HS-5 (cell line): Measurements from ENCODE around the gene OLFML1.

ENCODE experiments used
- DNase-seq: peaks from one replicate; pipeline ENCODE4 v3.0.0-alpha.2; 2012; ENCODE audit warnings: low read depth

OLFML1 gene

DNA sequence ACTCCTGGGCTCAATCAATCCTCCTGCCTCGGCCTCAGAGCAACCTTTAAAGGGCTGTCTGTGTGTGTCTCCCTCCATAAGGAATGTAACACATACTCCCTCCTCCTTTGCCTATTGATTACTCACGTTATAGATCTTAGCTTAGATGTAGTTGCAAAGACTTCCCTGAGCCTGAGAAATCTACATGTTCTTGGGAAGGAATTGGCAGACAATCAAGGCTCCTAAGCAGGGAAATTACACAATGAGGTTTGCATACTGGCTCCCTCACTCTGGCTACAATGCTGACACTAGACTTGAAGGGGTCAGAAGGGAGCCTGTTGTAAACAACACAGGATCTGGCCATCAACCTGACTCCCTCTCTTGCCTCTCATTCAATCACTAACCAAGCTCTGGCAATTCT lies 5.2 kb upstream of the OLFML1 start:
- DNase-seq: no peak

DNA sequence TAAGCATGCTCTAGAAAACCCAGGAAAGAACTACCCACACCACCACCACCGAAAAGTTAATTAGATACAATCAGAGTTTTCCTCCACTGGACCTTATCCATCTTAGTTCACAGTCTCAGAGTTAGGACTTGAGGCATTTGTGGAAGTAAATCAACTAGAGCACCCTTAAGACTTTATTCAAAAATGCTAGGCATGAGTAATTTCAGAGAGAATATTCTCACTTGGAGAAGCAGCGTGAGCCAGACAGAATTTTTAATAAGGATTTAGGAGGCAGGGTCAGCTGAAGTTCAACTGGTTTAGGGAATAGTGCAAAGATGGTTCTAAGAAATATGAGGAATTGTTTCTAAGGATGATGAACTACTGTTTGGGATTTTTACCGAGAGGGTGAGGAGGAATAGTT lies 1.2 kb upstream of the OLFML1 start:
- no peak for DNase-seq

DNA sequence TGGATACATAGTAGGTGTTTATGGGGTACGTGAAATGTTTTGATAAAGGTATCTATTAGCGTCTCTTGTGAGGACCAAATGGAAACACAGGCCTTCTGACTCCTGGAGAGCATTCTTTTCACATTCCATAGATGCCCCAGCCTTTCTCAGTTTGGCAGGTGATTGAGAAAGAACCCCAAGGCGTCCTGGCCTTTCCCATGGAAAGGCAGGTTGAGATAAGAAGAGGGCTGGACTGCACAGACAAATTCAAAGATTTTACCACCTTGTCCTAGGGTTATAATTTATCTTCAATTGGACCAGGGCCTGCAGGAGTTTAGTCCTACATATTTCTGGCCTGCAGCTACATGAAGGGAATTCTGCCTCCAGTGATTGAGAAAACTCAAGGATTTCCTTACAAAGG lies 661 bp upstream of the OLFML1 start:
- DNase-seq: no peak

DNA sequence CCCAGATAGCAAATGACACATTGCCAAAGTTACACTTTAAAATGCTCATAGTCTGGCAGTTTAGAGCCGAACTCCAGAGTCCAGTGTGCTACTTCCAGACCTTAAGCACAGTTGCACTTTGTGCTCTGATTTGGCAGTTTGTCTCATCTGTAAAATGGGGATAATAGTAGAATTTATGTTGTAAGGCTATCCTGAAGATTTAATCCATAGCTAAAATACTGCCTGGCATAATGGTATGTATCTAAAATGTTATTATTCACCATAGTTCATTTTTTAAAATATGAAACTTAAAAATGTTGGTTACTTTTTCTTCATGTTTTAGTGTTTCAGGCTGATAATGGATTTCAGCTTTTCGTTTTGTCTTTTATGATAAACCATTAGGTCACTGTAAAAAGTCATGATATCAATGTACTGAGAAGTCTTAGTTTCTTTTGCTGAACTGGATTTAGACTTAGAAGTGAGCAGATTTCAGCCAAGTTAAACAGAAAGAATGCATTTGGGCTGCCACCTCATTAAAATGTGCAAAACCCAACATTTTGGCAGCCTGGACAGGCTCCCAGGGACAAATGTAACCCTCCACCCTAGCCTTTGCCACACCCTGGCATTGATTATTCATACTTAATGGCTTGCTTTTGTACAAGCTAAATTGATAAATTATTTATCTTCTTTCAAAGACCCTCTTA lies 933 bp downstream of the OLFML1 start:
- DNase-seq: no peak

DNA sequence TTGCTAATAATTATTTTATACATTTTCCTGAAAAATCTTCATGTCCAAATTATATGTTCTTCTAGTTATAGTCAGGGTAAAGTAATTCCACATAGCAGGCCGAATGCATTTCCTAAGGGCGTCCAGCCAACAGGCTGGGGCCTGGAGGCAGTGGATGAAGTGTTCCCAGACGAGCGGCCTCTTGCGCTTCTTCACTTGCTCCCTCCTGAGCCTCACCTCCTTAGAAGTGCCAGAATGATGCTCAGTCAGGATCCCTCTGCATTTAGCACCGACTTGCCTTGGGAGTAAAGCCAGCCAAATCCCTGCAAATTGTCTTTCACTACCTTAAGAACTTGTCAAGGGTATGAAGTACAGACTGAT lies 1.5 kb downstream of the OLFML1 start:
- DNase-seq: no peak

DNA sequence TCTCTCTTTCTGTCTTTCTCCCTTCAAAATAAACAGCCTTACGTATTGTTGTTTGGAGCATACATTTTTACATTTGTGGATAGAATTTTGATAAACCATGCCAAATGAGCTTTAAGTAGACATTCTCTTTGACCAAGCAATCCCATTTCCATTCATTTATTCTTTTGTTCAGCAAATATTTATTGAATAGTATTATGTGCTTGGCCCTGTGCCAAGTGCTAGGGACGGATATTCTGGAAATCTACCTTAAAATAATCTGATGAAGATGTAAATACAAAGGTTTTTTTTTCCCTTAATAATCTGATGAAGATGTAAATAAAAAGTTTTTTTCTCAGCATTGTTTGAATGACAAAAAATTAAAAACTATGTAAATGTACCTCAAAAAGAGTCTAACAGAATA lies 2.1 kb downstream of the OLFML1 start:
- DNase-seq: no peak

DNA sequence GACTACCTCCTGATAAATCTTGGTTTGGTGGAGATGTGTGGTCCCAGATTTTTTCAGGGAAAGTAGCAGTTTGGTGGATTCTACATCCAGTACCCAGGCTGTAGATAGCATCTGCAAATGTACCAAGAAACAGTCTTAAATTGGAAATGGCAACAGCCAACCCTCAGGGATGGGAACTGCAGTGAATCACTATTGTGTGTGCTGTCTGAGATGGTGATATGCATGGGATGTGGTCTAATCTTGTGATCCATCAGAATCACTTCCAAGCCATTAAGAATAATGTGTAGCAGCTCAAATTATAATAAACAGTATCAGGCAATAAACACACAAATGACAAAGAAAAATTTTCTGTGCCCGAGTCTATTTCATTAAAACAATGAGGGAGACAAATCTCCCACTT lies 3.4 kb downstream of the OLFML1 start:
- DNase-seq: no peak

DNA sequence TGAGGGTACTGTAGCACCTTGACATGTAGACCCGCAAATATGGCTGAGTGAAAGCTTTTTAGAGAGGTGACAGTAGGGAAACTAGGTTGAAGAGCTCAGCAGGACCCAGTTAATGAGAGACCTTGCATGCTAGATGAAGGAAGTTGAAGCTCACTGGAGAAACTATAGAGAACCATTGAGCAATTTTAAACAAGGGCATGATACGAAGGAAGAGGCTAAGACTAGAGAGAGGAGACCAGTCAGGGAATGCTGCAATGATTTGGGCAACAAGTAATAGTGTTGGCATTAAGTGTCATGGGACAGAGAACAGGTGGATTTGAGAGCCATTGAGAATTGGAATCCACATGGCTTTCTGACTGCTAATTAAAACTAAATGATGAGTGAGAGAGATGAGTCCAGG lies 4.1 kb downstream of the OLFML1 start:
- DNase-seq: no peak

DNA sequence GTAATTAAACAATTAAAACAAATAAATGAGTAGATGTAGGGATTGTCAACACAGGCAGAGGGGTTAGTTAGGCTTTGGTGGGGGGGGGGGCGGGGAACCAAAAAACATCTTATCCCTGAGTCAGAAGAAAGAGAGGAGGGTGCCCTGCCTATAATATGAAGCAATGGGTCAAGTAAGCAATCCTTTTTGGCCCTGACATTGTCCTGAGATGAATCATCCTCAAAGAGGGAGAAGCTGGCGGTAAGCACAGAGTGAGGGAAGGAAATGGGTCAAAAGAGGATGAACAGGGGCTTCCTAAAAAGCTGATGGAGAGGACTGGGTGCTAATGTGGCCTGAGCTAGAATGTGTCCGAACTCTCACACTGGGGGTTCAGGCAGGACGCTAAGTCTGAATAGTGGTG lies 4.7 kb downstream of the OLFML1 start:
- DNase-seq: peak; percentile 73

DNA sequence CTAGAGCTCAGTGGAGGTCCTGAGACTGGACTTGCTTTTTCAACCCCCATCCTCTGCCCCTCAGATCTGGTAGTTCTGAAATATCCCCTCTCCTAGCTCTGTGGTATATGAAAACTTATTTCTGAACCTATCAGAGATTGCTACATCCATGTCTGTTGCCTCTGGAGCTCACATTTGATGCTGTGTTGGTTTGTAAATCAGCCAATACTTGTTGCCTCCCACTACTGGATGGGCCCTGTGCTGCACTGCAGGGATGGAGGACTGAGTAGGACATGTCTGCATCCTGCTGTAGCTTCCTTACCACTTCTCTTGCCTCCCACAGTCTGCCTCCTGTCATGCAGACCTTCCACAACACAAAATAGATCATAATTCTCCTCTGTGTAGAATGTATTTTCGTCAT lies 5.2 kb downstream of the OLFML1 start:
- DNase-seq: no peak

DNA sequence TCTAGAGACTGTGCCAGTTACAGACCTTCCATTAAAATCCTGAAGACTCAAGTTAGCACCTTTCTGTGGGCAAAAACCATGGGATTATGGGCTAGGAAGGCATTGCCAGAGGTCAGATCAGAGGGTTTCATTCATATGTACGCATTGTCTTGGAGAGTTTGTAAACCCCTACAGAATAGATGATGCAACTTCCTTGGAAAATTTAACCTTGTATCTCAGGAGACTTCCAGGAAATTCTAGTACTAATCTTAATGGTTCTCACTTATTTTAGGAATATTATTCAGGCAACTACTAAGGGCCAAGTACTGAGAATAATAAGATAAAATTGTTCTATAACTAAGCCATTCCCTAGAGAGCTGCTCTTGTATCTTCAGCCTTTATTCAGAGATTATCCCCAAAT lies 6.9 kb downstream of the OLFML1 start:
- no peak for DNase-seq

DNA sequence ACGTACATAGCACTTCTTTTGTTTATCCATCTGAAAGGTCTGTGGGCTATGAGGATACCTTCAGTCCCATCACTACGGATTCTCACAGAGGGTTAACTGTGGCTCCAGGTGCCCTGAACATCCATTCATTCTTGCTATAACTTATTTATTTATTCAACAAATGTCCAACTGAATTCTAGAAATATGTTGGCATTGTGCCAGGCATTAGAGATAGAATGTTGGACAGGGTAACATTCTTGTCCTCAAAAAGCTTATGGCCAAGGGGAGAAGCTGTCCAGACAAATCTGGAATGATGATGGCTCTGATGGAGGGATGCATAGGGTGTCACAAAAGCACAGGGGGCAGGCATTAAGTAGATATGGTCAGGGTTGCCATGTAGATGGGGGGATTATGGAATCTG lies 8.4 kb downstream of the OLFML1 start:
- no peak for DNase-seq

DNA sequence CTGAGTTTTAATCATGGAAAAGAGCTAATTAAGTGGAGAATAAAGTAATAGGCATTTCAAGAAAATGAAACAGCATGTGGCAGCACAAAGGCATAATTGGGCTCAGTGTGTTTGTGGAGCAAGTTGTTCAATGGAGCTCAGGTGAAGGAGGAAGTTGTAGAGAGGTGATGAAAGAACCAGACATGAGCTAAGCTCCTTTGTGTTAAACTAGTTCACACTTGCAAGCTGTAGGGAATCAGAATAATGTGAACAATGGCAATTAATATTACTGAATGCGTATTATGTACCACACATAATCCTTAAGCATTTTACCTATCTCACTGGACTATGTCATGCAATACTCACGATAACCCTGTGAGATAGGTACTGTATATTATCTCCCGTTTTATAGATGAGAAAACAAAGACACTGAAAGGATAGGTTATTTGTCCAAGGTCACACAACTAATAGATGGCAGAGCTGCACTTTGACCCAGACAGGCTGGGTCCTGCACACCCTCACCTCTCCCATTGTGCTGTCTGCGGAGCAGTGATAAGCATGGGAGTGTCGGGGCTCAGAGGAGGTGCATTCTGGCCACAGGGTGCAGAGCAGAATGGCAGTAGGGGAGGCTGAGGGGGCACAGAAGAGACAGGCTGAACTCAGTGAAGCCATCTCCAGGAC lies 8.9 kb downstream of the OLFML1 start:
- DNase-seq: no peak

DNA sequence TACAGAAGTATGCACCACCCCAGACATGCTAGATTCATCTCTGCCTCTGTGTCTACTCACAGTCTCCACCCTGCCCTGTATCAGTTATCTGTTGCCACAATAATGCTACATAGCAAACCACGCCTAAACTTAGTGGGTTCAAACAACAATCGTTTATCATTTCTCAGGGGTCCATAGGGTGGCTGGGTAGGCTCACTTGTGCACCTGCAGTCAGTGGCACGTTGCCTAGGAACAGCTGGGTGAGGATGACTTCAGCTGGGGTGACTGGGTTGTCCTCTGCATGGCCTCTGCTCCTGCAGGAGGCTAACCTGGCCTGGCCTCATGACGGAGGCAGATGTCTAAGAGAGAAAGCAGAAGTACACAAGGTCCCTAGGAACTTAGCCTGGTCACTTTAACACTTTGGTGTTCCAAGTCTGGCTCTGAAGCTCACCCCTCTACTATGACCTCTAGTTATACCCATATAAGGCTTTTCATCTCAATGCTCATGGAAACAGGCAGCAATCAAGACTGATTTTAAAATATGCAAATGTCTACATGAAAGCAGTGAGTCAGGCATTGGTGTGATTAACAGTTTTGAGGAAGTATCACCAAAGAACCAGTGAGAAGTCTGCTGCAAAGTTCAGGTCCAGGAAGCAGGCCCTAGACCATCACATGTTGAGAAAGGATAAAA lies 10.7 kb downstream of the OLFML1 start:
- DNase-seq: no peak

DNA sequence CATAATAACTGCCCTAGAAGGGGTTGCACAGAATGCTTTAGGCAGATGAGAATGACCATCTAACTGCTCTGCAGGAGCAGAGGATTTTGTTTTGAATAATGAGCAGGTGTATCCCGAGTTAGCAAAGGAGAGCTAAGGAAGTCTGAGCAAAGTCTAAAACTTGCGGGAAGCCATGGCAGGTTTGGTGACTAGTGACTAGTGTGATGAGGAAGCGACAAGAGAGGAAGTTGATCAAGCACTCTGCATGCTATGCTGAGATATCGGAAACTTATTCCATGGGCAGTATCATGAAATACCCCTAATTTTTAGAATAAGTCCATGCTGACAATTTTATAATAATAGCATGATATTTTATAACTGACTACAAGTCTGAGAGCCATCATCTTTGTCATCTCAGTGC lies 12.9 kb downstream of the OLFML1 start:
- no peak for DNase-seq

DNA sequence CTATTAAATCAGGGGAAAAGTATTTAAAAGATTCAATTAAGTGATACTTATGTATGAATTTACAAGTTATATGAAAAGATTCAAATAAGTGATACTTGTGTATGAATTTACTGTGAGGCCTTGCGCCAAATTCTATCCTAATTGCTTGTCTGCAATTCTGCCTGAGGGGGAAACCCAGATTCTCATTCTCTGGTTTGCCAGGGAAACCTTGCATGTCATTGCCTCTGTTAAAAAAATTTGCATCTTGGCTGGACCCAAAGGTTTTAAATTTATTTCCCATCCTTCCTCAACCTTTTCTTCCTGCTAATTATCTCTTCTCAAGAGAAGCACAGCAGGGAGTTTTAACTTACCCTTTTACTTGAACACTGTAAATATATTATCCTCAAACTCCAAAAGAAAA lies 13.8 kb downstream of the OLFML1 start:
- no peak for DNase-seq

DNA sequence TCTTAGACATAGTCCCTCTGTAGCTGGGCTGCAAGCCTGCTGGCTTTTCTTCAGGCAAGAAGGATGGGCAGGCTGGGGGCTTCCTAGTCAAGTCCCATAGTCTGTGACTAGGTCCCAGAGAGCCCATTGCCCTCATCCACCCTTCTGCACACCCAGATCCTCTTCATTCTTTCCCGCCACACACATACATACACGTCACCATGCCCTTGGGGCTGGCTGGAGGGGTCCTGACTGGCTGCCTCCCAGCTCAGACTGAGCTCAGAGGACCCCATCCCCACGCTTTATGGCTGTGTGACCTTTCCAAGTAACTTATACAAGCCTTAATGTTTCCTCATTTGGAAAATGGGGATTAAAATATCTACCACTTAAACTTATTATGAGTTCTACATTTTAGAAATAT lies 14.9 kb downstream of the OLFML1 start:
- no peak for DNase-seq

DNA sequence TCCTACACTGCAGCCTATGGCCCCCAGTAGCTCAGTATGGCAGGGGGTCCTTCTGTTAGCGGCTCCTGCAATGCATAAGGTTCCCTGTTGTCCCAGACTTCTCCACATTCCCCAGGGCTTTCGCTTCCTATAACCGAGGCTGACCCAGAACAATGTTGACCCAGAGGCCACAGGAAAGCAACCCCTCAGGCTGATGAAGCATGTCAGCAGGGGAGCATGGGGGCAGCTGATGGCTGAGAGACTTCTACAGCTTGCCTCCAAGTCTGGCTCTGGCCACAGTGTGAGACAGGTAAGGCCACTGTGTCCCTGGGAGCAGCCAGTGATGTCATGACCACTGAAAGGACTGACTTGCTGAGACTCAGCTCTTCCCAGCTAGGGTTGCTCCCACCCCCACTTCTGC lies 15.9 kb downstream of the OLFML1 start:
- DNase-seq: no peak

DNA sequence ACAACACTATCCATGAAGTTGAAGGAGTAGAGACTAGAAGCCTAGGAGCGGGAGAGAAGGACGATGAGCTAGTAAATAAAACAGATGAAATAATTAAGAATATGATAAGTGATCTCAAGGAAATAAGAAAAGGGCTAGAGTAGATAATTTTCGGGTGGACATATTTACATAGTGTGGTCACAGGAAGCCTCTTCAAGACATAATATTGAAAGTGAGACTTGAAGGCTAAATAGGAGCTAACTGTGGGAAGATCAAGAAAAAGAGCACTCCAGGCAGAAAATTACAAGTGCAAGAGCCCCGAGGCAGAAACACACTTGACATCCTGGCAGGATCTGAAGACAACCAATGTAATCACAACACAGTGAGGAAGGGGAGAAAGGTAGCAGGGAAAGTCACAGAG lies 16.6 kb downstream of the OLFML1 start:
- no peak for DNase-seq

DNA sequence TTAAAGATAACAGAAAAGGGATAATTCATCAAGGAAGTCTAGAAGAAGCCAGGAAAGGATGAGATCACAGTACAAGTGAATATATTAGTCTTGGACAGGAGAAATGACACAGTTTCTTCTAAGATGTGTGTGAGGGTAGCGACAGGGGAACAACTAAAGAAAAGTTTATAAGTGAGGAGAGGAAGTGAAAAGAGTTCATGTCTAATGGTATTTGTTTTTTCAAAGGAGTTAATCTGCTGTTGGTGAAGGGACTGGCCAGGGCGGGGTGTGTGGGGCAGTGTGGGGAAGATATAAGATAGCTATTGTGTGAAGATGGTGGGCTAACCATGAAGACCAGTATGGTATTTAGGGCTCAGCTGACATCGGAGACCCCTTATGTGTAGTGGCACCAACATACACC lies 20.9 kb downstream of the OLFML1 start:
- DNase-seq: no peak

DNA sequence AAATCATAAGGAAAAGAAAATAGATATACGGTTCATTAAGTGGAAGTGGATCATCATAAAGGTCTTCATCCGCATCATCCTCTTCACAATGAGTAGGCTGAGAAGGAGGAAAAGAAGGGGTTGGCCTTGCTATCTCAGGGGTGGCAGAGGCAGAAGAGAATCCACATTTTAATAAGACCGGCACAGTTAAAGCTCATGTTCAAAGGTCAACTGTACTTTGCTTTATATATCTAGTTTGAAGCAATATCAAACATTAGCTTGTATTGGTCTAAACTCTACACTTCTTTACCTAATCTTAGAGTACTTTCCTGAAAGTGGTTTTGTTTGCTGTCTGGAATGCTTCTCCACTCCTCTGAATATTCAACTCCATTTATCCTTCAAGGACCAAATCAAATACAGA lies 22.8 kb downstream of the OLFML1 start:
- no peak for DNase-seq

DNA sequence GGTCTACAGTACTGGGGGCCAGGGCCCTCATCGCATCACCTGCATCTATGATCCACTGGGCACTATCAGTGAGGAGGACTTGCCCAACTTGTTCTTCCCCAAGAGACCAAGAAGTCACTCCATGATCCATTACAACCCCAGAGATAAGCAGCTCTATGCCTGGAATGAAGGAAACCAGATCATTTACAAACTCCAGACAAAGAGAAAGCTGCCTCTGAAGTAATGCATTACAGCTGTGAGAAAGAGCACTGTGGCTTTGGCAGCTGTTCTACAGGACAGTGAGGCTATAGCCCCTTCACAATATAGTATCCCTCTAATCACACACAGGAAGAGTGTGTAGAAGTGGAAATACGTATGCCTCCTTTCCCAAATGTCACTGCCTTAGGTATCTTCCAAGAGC lies 24.7 kb downstream of the OLFML1 start:
- no peak for DNase-seq

DNA sequence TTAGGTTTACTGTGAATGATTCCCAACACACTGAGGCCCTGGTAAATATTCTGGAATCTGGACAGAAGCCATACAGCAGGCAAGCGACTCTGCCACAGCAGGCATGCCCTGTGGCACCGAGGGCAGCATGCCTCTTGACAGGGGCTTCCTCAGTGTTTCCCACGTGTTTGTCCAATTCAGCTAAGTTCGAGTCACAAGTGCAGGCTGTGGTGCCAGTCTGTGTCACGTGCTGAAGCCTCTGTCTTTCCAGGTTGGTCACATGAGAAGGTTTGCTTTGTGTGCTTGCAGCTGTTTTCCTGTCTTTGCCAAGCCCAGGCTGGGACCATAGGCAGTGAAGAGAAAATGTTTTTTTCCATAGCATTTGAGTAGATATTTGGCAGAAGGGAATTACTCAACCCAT lies 26.1 kb downstream of the OLFML1 start:
- no peak for DNase-seq
